GM19035 (cell line): Measurements from ENCODE around the gene RASGRF1.

ENCODE experiments used
- ATAC-seq: cut with Tn5 transposase; IDR thresholded peaks from one replicate; pipeline ENCODE4 v1.9.1; 2021; ENCODE audit not compliant: unreplicated experiment

The RASGRF1 gene

GRCh38 chr15:78915341-78916087 is 175.1 kb downstream of the RASGRF1 start:
- ATAC-seq: no peak

GRCh38 chr15:78914027-78914764 is 176.4 kb downstream of the RASGRF1 start:
- ATAC-seq: no peak

GRCh38 chr15:78913012-78913411 is 177.6 kb downstream of the RASGRF1 start:
- ATAC-seq: no peak

GRCh38 chr15:78912316-78912715 is 178.3 kb downstream of the RASGRF1 start:
- no peak for ATAC-seq

- ATAC-seq: no peak
These were observed 180.3 kb downstream of the RASGRF1 start for GRCh38 chr15:78910271-78910670.
